GM12801 (cell line): ENCODE results near the gene NIN.
A peak's percentile ranks its signal among the peaks of the same experiment; 100 is the strongest.

Source experiments
- CTCF ChIP-seq: IDR thresholded peaks from one replicate; pipeline ENCODE4 v1.5.1; 2011; ENCODE audit warnings: control low read depth; ENCODE audit not compliant: insufficient read length; ENCODE audit errors: extremely low read depth

The NIN gene

DNA sequence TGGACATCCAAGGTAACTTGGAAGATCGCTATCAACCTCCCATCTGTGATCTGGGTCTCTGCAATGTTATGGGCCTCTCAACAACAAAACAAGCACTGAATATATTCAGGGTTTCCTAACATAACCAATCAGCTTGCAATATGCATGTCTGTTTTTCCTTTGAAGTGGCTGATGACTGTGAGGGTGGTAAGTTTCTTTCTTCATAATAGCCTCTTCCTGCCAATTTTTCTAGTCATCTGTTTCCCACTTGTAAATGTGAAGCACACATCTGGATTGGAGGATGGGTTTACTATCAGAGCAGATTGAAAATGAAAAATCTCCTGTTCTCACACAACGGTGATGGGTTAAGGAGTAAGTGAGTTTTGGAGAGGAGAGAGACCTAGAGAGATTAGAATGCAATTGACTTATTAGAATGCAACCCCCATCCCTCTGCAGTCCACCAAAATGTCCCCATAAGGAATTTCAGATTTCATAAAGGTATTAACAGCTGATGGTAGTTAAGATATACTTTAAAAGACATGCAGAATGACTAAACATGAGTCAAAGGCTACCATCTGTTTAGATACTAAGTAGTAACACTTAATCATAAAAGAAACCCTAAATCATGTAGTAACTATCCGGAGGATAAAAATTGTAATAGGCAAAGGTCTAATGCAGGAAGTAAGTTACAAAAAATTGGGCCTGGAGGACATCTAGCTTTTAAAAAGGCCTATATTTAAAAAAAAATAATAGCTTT, 104.4 kb downstream of the NIN start:
- TF ChIP-seq CTCF, result no peak

GRCh38 chr14:50725761-50726160, 105.2 kb downstream of the NIN start:
- no peak for TF ChIP-seq CTCF

DNA sequence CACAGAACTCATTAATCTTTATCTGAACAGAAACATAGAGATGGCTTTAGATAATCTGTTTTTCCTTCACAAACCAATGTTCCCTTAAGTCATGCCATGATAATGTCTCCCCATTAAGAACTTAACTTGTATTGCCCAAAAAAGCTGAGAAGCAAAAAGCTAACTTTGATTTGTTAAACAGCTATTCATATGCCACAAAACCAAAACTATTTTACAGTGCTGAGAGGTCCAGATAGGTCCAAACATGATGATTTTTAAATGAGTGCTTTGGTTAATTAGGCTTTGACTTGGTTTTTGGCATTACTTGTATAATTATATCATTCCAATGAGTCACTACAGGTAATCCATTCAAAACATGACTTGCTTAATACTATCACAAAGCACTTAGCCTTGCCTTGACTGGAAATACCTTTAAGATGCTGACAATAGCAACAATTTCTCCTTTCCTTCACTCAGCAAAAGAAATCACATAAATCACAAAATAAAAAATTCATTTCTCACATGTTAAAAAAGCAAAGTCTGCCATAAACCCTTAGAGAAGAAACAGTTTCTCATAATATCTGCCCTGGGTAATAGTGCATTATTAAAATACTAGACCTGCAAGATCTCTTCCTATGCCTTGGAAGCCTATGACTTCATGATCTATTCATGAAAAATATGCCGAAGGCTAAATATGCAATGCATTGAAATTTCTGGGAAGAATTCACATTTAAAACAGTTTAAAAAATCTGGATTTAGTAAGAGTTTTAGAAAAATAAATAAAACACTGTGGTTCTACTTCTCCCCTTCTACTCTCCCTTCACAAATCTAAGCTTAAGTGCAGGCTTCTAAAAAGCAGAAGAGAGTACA, 110.8 kb downstream of the NIN start:
- TF ChIP-seq CTCF, result no peak

- no peak for TF ChIP-seq CTCF
Observed at GRCh38 chr14:50718949-50719348, 112.0 kb downstream of the NIN start.

GRCh38 chr14:50717811-50718210, 113.2 kb downstream of the NIN start:
- TF ChIP-seq CTCF, result no peak

DNA sequence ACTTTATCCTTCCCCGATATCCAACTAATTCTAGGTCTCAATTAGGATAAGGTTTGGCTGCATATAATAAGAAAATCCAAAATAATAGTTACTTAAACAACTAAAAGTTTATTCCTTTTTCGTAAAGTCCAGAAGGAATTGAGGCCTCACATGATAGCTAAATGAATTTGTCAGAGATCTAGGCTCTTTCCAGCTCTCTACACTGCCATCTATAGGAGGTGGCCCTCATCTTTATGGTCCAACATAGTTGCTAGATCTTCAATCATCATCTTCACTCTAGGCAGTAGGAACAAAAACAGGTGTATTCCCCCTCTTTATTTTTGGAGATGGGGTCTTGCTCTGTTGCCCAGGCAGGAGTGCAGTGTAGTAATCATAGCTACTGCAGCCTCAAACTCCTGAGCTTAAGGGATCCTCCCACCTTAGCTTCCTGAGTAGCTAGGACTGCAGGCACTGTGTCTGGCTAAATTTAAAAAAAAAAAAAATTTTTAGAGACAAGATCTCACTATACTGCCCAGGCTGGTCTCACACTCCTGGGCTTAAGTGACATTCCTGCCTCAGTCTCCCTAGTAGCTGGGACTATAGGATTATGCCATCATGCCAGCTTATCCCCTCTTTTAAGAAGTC, 116.4 kb downstream of the NIN start:
- TF ChIP-seq CTCF, result peak; percentile 14

- no peak for TF ChIP-seq CTCF
Observed at GRCh38 chr14:50711043-50711442, 119.9 kb downstream of the NIN start.
